SKM-1 treated with dmso at 0.1 percent for 144 hours (cell line): ENCODE results near the gene TLL1.

Experiments used
- DNase-seq: peaks from one replicate; lab custom pipeline; 2025; ENCODE audit not compliant: unreplicated experiment; lab: John Stamatoyannopoulos, UW

TLL1 gene

GRCh38 chr4:166043801-166044200 is 170.8 kb downstream of the TLL1 start:
- no peak for DNase-seq

GRCh38 chr4:166044871-166045270 is 171.8 kb downstream of the TLL1 start:
- DNase-seq = no peak

- DNase-seq = no peak
Observed at GRCh38 chr4:166045457-166045856, 172.4 kb downstream of the TLL1 start.

- no peak for DNase-seq
Observed at GRCh38 chr4:166049036-166049435, 176.0 kb downstream of the TLL1 start.

- no peak for DNase-seq
Observed at GRCh38 chr4:166064721-166065120, 191.7 kb downstream of the TLL1 start.

GRCh38 chr4:166065324-166065723 is 192.3 kb downstream of the TLL1 start:
- DNase-seq = no peak

- DNase-seq = no peak
Observed at GRCh38 chr4:166066936-166067335, 193.9 kb downstream of the TLL1 start.

GRCh38 chr4:166067915-166068314 is 194.9 kb downstream of the TLL1 start:
- no peak for DNase-seq

GRCh38 chr4:166073783-166074182 is 200.7 kb downstream of the TLL1 start:
- no peak for DNase-seq

GRCh38 chr4:166075599-166075998 is 202.6 kb downstream of the TLL1 start:
- no peak for DNase-seq

- no peak for DNase-seq
Observed at GRCh38 chr4:166077782-166078181, 204.7 kb downstream of the TLL1 start.

GRCh38 chr4:166078383-166078782 is 205.3 kb downstream of the TLL1 start:
- no peak for DNase-seq

- DNase-seq = no peak
Observed at GRCh38 chr4:166078955-166079354, 205.9 kb downstream of the TLL1 start.

- no peak for DNase-seq
Observed at GRCh38 chr4:166087569-166087968, 214.5 kb downstream of the TLL1 start.

GRCh38 chr4:166088576-166088975 is 215.5 kb downstream of the TLL1 start:
- DNase-seq = peak; percentile 16

- no peak for DNase-seq
Observed at GRCh38 chr4:166091146-166091545, 218.1 kb downstream of the TLL1 start.

- DNase-seq = peak; percentile 28
Observed at GRCh38 chr4:166091912-166092510, 219.0 kb downstream of the TLL1 start.

GRCh38 chr4:166092797-166093290 is 219.8 kb downstream of the TLL1 start:
- no peak for DNase-seq

- no peak for DNase-seq
Observed at GRCh38 chr4:166104623-166105022, 231.6 kb downstream of the TLL1 start.

GRCh38 chr4:166121897-166122296 is 248.9 kb downstream of the TLL1 start:
- DNase-seq = no peak

- no peak for DNase-seq
Observed at GRCh38 chr4:166123546-166123945, 250.5 kb downstream of the TLL1 start.

- no peak for DNase-seq
Observed at GRCh38 chr4:166128403-166128802, 255.4 kb downstream of the TLL1 start.

- no peak for DNase-seq
Observed at GRCh38 chr4:166134285-166134684, 261.2 kb downstream of the TLL1 start.
